NCI-H460 (cell line): Measurements from ENCODE around the gene PFN1. TPM values are rescaled to one million over a fixed set of nuclear protein-coding genes. Genes with fewer than 3 reads are reported as not detected.

Experiments
- DNase-seq: peaks from one replicate; pipeline ENCODE4 v3.0.0-alpha.2; 2016; ENCODE audit warnings: low read depth; ENCODE audit errors: extremely low read depth
- total RNA-seq: library from RNA; depleted of rRNA; stranded (reverse); fragments of >200 nt; shearing (Covaris generic); gene quantifications from 2 replicates; pipeline ENCODE4 v1.2.3, GENCODE V29; 2014

The PFN1 gene
- total RNA-seq, 1 experiment from 2014 or later = 960 TPM

DNA sequence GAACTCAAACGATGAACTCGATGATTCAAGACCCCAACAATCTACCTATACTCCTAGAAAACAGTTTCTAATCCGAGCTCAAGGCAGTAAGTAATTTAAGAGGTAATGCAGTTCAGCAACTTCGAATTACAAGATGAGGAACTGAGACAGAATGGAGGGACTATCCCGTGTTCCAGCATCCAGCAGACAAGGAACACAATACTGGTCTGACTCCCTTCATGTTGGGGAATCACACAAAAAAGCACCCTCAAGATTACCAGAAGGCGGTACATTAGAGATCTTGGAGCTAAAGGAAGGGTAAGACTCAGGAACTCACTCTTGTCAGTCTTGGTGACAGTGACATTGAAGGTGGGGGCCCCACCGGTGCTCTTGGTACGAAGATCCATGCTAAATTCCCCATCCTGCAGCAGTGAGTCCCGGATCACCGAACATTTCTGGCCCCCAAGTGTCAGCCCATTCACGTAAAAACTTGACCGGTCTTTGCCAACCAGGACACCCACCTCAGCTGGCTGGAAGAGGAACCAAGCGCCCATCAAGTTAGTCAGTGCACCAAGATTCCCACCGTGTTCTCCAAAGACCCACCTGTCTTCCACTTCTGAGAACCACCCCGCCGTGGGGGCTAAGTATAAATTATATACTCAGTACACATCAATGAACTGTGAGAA, 1.9 kb downstream of the PFN1 start:
- no peak for DNase-seq

DNA sequence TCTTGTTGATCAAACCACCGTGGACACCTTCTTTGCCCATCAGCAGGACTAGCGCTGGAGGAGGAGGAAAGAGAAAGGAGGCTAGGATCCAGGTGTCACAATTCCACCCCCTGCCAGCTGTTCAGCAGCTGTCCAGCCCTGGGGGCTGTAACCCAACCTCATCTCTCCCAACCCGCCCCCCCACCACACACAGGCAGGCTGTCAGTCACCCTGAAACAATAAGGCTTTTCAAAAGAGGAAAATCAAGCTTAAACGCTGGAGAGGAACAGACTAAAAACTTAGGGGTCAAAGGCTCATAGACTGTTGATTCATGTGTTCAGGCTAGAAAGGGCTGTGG, 2.4 kb downstream of the PFN1 start:
- no peak for DNase-seq

- peak; percentile 89 for DNase-seq
Measured at GRCh38 chr17:4945176-4945943, 3.0 kb downstream of the PFN1 start.

GRCh38 chr17:4944554-4945175, 3.7 kb downstream of the PFN1 start:
- DNase-seq = no peak

- no peak for DNase-seq
Measured at GRCh38 chr17:4944163-4944553, 4.2 kb downstream of the PFN1 start.

DNA sequence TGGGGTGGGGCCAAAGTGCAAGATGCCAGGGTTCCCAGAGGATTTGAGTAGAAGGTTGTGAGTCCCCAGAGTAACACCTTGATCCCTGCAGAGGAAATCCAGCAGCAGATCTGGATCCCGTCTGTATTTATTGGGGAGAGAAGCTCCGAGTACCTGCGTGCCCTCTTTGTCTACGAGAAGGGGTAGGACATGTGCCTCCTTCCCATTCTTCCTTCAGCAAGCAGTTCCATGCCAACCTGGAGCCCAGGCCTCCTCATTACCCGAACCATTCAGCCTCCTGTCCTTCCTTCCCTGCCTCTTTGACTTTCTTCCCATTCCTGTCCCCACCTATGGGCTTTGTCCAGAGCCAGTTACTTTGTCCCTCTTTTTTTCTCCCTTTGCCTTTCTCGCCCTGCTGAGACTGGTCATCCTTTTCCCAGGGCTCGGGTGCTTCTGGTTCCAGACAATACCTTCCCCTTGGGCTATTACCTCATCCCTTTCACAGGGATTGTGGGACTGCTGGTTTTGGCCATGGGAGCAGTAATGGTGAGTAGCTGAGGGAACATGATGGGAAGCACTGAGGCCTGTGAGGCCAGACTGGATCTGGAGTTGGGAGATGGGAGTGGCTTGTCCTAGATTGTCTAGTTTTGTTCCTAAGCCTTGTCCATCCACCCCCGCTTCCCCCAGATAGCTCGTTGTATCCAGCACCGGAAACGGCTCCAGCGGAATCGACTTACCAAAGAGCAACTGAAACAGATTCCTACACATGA, 5.4 kb downstream of the PFN1 start:
- DNase-seq = no peak

GRCh38 chr17:4941319-4941610, 7.1 kb downstream of the PFN1 start:
- DNase-seq = no peak

DNA sequence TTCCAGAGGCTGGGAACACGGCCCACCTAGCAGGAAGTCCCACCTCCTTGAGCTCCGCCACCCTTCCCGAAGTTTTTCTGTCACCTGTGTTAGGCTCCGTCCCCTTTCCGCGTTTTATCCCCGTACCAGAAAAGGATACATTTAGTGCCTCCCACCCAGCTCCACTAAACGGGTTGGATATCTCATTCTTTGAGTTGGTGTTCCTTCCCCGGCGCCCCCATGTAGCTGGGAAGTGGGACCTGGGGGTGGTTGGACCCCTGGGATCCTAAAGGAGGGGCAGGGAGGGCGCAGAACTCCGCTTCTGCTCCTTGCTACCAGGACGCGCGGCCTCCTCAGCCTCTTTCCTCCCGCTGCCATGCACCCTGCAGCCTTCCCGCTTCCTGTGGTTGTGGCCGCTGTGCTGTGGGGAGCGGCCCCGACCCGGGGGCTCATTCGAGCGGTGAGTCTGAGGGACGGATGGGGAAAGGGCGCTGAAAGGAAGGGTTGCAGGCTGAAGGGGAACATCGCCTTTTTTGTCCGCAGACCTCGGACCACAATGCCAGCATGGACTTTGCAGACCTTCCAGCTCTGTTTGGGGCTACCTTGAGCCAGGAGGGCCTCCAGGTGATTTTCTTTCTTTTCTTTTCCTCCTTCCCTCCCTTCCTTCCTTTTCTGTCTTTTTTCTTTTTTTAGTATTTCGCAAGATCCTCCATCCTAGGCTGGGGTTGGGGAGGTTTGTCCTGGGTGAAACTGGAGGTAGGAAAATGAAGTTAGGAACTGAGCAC, 7.6 kb downstream of the PFN1 start:
- no peak for DNase-seq

DNA sequence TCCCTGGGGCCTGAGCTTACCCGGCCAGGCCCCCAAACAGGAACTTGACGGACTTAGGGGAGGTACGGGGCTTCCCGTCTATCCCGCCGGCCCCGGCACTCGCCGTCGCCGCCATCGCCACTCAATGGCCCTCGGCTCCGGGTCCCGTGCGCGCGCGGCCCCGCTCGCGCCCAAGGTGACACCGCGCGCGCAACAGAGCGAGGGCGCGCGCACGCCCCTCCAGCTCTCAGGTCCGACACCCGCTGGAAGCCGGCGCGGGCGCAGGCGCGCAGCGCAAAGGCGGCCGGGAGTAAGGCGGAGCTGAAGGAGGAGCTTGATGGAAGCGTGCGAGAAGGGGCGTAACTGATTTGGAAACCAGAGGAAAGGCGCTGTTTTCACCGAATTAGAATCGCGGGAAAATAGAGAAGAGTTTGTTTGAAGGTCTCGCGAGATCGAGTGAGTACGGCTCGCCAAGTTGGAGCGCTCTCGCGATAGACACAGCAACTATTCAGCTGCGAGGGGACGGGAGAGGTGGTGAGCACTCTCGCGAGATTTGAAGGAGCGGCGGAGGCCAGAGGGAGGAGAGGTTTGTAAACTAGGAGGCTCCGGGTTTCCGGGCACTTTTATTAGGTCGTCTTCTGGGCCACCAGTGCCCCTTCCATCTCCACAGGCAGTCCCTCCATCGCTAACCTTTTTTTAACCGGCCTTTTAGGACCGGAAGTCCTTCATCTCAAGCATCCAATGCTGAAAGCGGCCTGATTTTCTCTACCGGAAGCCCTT, 8.4 kb downstream of the PFN1 start, which contains the start of the genes RNF167 and SLC25A11:
Gene RNF167, plus strand, starts transcription at position 473 of the 759 bp plus-strand sequence. CDS start 642 bp downstream, outside the sequence.
Gene SLC25A11, minus strand, starts transcription at position 251 of the 759 bp plus-strand sequence. Its CDS starts 136 bp downstream, at position 115.
- peak; percentile 100 for DNase-seq

DNA sequence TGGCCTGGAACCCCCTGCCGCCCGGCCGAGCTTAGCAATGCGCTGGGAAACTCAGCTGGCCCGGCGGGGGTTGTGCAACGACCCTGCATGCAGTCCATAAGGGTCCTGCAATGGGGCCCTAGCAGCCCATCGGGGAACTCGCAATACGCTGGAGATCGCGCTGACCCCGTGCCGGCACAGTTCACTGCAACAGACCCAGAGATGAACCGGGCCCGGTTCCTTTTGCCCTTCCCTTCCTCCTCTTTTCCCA, 8.9 kb downstream of the PFN1 start:
- DNase-seq = no peak

- no peak for DNase-seq
Measured at GRCh38 chr17:4938688-4939545, 9.4 kb downstream of the PFN1 start.

GRCh38 chr17:4938069-4938491, 10.2 kb downstream of the PFN1 start:
- no peak for DNase-seq

GRCh38 chr17:4937553-4937952, 10.8 kb downstream of the PFN1 start:
- no peak for DNase-seq

DNA sequence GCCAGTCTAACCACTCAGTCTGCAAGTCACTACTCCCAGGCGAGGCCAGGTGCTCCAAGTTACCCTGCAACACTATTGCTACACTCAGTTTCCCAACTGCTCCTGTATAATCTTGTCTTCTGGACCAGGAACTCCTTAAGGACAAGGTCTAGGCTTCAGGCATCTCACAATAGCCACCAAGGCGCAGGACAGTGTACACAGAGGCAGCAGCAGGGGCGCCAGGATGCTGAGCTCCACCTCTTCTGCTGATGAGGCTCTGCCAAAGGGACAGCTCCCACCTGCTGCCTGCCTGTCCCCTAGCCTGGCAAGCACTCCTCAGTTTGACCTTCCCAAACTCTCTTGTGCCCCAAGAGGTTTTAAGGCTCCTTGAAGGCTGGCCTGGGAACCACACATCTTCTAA, 11.9 kb downstream of the PFN1 start:
- DNase-seq = no peak

GRCh38 chr17:4935650-4936049, 12.7 kb downstream of the PFN1 start:
- DNase-seq = no peak

DNA sequence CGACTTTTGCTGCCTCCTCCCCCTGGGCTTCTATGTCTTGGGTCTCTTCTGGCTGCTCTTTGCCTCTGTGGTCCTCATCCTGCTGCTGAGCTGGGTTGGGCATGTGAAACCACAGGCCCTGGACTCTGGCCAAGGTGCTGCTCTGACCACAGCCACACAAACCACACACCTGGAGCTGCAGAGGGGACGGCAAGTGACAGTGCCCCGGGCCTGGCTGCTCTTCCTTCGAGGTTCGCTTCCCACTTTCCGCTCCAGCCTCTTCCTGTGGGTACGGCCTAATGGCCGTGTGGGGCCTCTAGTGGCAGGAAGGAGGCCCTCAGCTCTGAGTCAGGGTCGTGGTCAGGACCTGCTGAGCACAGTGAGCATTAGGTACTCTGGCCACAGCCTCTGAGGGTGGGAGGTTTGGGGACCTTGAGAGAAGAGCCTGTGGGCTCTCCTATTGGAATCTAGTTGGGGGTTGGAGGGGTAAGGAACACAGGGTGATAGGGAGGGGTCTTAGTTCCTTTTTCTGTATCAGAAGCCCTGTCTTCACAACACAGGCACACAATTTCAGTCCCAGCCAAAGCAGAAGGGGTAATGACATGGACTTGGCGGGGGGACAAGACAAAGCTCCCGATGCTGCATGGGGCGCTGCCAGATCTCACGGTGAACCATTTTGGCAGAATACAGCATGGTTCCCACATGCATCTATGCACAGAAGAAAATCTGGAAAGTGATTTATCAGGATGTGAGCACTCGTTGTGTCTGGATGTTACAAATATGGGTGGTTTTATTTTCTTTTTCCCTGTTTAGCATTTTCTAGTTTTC, 14.0 kb downstream of the PFN1 start:
- DNase-seq = no peak

DNA sequence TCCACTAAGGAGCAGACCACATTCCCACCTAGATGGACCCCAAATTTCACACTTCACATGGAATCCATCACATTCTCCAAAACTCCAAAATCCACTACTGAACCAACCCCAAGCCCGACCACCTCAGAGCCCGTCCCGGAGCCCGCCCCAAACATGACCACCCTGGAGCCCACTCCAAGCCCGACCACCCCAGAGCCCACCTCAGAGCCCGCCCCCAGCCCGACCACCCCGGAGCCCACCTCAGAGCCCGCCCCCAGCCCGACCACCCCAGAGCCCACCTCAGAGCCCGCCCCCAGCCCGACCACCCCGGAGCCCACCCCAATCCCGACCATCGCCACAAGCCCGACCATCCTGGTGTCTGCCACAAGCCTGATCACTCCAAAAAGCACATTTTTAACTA, 14.7 kb downstream of the PFN1 start:
- no peak for DNase-seq

- DNase-seq = no peak
Measured at GRCh38 chr17:4932756-4933155, 15.6 kb downstream of the PFN1 start.
